M059J (cell line): Measurements from ENCODE around the gene ZFHX2. TPM values are rescaled to one million over a fixed set of nuclear protein-coding genes. Genes with fewer than 3 reads are reported as not detected.
"Not testable (repeated sequence)": the region's sequence is repeated elsewhere in the genome, so short reads cannot be mapped to it uniquely, and the experiment has no call there.

Source experiments
- DNase-seq: peaks from one replicate; pipeline ENCODE4 v3.0.0-alpha.2; 2012; ENCODE audit warnings: low read depth
- total RNA-seq: library from RNA; depleted of rRNA; stranded (reverse); fragments of >200 nt; shearing (Covaris generic); gene quantifications from 2 replicates; pipeline ENCODE4 v1.2.3, GENCODE V29; 2014

ZFHX2 gene
- total RNA-seq, 1 experiment from 2014 or later = 0.05 TPM

DNA sequence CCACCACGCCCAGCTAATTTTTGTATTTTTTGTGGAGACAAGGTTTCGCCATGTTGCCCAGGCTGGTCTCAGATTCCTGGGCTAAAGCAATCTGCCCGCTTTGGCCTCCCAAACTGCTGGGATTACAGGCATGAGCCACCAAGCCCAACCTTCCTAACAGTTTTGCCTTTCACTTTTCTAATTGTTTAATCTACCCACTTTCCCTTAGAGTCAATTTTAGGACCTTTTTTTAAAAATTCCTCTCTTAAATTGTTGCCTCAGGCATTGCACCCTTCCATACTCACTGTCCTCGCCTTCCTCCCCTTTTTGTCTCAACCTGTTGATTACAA is 11.5 kb downstream of the ZFHX2 start:
- no peak for DNase-seq

DNA sequence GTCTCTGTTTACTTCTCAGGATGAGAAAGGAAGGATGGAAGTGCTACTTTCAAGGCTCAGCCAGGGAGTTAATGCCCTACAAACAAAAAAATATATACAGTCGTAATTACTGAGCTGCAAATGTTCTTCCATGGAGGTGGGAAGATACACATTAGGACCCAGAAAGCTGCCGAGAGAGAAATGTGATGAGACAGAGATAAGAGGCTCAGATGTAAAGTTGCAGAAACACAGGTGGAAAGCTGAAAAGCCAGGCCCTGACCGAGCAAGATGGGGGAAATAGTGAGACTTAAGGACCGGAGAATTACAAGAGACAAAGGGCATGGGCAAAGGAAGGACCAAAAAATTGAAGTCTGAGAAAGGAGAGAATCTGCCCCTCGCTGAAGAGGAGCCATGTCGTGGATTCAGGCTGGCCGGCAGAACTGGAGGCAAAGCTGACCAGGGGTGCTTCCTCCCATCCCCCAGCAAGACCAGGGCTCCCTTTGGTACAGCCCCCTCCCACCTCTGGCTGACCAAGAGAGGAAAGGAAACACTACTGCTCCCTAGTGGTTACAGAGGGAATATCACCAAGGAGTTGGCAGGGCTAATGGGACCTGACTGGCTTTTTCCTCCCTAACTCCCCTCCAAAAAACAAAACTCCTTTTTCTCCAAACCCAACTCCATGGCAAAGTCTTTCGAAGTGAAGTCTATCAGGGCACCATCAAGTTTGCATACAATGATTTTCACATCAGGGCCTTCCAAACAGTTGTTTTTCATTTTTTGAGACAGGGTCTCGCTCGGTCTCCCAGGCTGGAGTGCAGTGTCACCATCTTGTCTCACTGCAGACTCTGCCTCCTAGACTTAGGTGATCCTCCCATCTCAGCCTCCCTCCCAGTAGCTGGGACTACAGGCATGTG is 12.1 kb downstream of the ZFHX2 start:
- DNase-seq = peak; percentile 36

GRCh38 chr14:23538785-23539184 is 12.8 kb downstream of the ZFHX2 start:
- DNase-seq = no peak

- no peak for DNase-seq
These were observed 13.4 kb downstream of the ZFHX2 start for GRCh38 chr14:23538050-23538718.

GRCh38 chr14:23537351-23538049 is 14.1 kb downstream of the ZFHX2 start:
- peak; percentile 20 for DNase-seq

GRCh38 chr14:23536906-23537305 is 14.7 kb downstream of the ZFHX2 start:
- DNase-seq = not testable (repeated sequence)

GRCh38 chr14:23536494-23536893 is 15.1 kb downstream of the ZFHX2 start:
- no peak for DNase-seq

DNA sequence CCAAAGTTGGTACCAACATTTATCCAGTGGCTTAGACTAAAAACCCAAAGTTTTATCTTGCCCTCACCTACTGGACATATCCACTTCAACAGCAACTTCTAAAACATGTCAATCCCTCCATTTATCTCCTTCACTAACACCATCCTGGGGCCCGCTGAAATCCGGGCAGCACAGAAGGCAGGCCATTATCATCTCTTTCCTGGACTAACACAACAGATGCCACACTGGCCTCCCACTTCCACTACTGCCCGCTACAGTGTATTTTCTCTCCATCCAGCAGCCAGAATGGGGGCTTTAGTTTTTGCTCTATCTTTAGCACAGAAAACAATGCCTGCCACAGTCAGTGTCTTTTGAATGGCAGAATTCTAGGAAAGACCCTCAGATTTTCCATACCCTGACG is 15.6 kb downstream of the ZFHX2 start:
- no peak for DNase-seq

DNA sequence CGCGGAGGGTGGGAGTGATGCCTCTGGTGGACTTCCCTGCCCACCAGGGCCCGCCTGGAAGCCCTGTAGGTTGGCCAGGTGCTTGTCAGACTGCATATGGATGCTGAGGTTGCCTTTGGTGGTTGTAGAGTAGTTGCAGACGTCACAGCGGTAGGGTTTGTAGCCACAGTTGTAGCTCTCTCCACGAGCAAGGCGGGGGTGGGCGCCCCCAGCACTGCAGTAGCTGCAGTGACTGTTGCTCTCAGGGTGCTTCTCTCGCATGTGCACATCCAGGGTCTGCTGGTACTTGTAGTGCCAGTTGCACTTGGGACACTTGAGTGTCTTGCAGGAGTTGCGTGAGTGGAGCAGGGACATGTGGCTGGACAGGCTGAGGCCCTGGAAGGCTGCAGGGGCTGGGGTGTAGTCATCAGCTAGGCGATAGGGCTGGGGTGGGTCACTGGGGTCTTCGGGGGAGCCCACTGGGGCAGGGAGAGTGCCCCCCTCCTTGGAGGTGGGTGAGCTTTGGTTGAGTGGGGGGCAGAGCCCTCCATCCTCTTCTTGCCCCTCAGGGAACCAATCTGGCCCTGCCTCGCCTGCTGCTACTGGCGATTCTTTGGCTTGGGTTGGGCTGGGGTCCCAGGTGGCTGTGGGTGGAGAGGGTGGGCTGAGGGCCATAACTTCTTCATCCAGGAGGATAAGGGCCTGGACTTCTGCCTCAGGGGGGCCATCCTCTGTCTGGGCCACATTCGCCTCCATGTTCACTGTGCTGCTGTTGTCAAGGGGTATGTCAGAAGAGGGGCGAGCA is 17.7 kb downstream of the ZFHX2 start:
- DNase-seq = no peak

DNA sequence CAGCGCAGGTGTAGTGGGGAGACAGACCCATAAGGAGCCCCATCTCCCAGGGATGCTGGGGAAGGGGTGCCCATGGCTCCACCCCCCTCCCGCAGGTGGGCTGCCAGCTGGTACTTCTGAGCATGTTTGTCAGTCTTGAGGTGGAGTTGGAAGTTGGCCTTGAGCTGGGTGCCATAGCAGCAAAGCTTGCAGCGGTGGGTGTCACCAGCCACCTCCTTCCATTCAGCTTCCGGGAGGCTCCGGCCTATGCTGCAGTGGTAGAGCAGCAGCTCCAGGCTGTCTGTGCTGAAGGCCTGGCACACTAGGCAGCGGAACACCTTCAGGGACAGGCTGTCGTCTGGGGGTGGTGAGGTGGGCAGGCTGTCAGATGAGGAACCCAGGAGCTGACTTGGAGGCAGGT is 18.9 kb downstream of the ZFHX2 start:
- DNase-seq = no peak

GRCh38 chr14:23531391-23531790 is 20.2 kb downstream of the ZFHX2 start:
- no peak for DNase-seq

DNA sequence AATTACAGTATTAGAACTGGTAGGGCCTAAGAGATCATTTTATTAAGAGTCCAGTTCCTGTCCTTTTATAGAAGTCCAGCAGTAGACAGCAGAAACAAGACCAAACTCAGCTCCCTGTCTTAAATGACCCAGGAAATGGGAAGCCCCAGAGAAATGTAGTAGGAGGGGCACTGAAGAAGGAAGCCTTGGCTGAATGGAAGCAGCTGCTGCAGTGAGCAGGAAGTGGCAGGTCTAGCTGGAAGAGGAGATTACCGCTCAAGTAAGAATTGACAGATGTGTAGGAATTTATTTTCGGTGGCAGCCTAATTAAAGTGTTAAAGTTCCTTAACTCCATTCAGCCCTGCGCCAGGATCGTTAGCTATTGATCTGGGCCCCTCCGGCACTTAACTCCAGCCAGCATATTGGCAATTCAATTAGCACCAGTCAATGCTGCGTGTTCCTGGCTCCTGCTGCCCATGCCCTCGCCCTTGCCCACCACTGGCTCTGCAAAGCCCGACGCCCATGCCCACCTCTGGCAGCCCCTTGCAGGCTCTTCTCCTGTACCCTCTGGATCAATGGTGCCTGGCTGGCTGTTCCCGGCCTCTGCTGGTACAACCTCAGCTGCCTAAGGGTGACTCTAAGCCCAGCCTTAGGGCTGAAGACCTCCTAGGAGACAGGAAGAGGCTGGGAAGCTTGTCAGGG is 21.1 kb downstream of the ZFHX2 start:
- no peak for DNase-seq

DNA sequence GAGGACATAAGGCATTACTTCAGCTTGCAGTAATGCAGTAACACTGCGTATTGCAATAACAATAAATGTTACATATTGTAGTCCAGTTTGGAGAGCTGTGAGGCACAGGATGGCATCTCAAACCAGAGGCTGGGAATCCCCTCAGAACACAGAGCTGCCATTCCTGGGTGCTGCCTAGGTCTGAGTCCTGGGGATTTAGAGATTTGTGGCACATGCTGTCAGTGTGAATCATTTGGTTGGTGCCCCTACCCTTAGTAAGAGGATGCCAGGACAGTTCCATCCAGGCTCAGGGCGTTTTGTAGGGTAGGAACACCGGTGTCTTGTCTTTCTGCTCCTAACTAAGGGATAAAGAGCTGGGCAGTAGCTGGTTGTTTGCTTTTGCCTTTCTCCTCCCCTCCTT is 22.5 kb downstream of the ZFHX2 start:
- no peak for DNase-seq

GRCh38 chr14:23528555-23528954 is 23.0 kb downstream of the ZFHX2 start:
- DNase-seq = no peak

GRCh38 chr14:23525611-23526010 is 26.0 kb downstream of the ZFHX2 start:
- DNase-seq = no peak

GRCh38 chr14:23524954-23525353 is 26.6 kb downstream of the ZFHX2 start:
- no peak for DNase-seq

DNA sequence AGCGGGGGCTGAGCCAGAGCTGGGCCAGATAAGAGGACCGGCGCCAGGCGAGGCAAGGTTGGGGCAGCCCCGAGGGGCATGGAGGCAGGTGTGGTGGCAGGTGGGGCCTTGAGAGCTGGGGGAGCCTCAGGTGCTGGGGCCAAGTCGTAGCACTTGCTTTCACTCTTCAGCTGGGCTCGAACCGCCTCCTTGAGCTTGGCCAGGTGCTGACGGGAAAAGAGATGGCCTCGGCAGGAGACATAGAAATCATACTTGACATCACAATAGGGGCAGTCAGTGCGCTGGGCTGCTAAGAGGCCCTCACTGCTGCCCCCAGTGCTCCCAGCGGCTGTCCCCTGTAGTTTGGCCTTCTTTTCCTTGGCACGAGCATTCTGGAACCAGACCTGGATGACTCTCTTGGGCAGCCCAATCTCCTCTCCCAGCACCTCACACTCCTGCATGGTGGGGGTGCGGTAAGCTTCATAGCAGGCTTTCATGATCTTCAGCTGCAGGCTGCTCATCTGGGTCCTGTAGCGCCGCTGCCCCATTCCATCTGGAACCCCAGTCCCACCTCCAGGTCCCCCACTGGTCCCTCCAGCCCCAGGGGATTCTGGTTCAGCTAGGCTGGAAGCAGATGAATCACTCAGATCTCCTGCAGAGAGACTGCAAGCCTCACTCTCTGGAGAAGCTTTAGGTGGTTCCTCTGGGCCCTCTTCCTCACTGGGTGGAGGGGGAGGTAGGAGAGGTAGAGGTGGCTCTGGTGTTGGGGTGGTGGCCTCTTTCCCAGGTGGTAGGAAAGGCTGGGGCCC is 28.1 kb downstream of the ZFHX2 start:
- DNase-seq = no peak

- no peak for DNase-seq
These were observed 28.8 kb downstream of the ZFHX2 start for GRCh38 chr14:23522643-23523198.

GRCh38 chr14:23521785-23522640 is 29.6 kb downstream of the ZFHX2 start:
- no peak for DNase-seq
